Kidney (tissue), 14 donors: ENCODE measurements around the gene SPATA3. TPM values are rescaled to one million over a fixed set of nuclear protein-coding genes. Genes with fewer than 3 reads are reported as not detected.

Experiments
- DNase-seq, 5 donors: peaks; one replicate each; pipeline ENCODE4 v3.0.0-alpha.2; 2013 to 2020
- FAIRE-seq: peaks from 2 replicates; lab custom pipeline; 2012; peaks lifted over from hg19 to GRCh38; lab: Jason Lieb, UNC
- H3K27ac ChIP-seq, 2 donors: one replicate each; pipeline ENCODE4 v1.7.0; 2013; ENCODE audit warnings: low read depth in 2 of 2, low read length in 2 of 2, inconsistent platforms in 1 of 2
- H3K27me3 ChIP-seq: one replicate; pipeline ENCODE4 v1.7.1; 2013; ENCODE audit warnings: low read length, inconsistent platforms; ENCODE audit not compliant: control insufficient read depth, insufficient read depth
- H3K36me3 ChIP-seq, 3 donors: one replicate each; pipeline versions ENCODE4 v1.7.0 to v1.7.1; 2013; ENCODE audit warnings: low read length in 3 of 3, control low read depth in 1 of 3, inconsistent platforms in 1 of 3; ENCODE audit not compliant: insufficient read depth in 3 of 3, control insufficient read depth in 2 of 3
- H3K4me1 ChIP-seq, 3 donors: one replicate each; pipeline versions ENCODE4 v1.7.0 to v1.7.1; 2013; ENCODE audit warnings: low read length in 3 of 3, inconsistent platforms in 1 of 3, low read depth in 1 of 3; ENCODE audit not compliant: control insufficient read depth in 2 of 3, insufficient read depth in 2 of 3
- H3K4me3 ChIP-seq, 3 donors: one replicate each; pipeline versions ENCODE4 v1.7.0 to v1.8.1; 2013; ENCODE audit warnings: low read length in 3 of 3, control low read depth in 1 of 3, inconsistent platforms in 1 of 3
- H3K9ac ChIP-seq, 3 donors: one replicate each; pipeline versions ENCODE4 v1.7.0 to v1.7.1; 2013; ENCODE audit warnings: low read length in 3 of 3, control low read depth in 1 of 3, inconsistent platforms in 1 of 3
- H3K9me3 ChIP-seq, 3 donors: one replicate each; pipeline versions ENCODE4 v1.7.0 to v1.7.1; 2013; ENCODE audit warnings: low read length in 3 of 3, control low read depth in 1 of 3, inconsistent platforms in 1 of 3; ENCODE audit not compliant: control insufficient read depth in 2 of 3, insufficient read depth in 1 of 3
- CTCF ChIP-seq: IDR thresholded peaks from 3 replicates; pipeline ENCODE4 v1.5.1; 2012; ENCODE audit warnings: mild to moderate bottlenecking, moderate library complexity, borderline replicate concordance; ENCODE audit not compliant: insufficient read depth; ENCODE audit errors: extremely low read depth
- intact Hi-C: fragments of 100-400 bp; cut with DNase I; formaldehyde crosslinking; loops from one replicate; pipeline ENCODE4 v1.11.1; 2022
- polyA plus RNA-seq: library from polyadenylated mRNA; stranded (reverse); fragments of 350-450 nt; fragmentation: Illumina TruSeq; extraction: RNeasy Lipid Tissue Mini Kit (QIAGEN cat#74804); gene quantifications from one replicate; pipeline ENCODE4 v1.2.3, GENCODE V29; 2014; ENCODE audit warnings: low read depth, low replicate concordance; ENCODE audit not compliant: insufficient read depth
- total RNA-seq: library from RNA; stranded (reverse); fragmentation: NEBNext Ultra II Directional; extraction: Animal tissue kit (Norgen Biotek cat#: 25700); gene quantifications from one replicate; pipeline ENCODE4 v1.2.1, GENCODE V29; 2021
- donor health status: control.
- donor health status: control.
- donor health status: control.
- donor health status: control.
- donor health status: control.
- donor health status: DM: yes; HTN: yes; CAD: no.
- donor health status: Normal renal cell carcinoma (clear cell type).

Gene SPATA3
- total and polyA plus RNA-seq, 2 donors from 2014 or later, result not detected

GRCh38 chr2:230975927-230976326 lies 20.0 kb upstream of the SPATA3 start:
- Histone ChIP-seq H3K9ac (no peak overlapping the region), H3K27me3 (no peaks in the 10 kb centered on the region), H3K36me3 (no peaks in the 10 kb centered on the region), H3K4me3 (no peak overlapping the region), H3K27ac (no peak overlapping the region), H3K9me3 (no peaks in the 10 kb centered on the region), H3K4me1 (no peaks in the 10 kb centered on the region)
- intact Hi-C loops, result no loop called here
- FAIRE-seq (no peak), DNase-seq (no peak)
- TF ChIP-seq CTCF, result no peak

GRCh38 chr2:230976671-230977171 lies 19.2 kb upstream of the SPATA3 start:
- no peaks in the 10 kb centered on the region for H3K4me1 ChIP-seq
- H3K27me3 ChIP-seq, result no peaks in the 10 kb centered on the region
- H3K4me3 ChIP-seq, result no peak overlapping the region
- no peak for DNase-seq
- no peak overlapping the region for H3K27ac ChIP-seq
- TF ChIP-seq CTCF, result no peak
- intact Hi-C loops, result no loop called here
- no peak for FAIRE-seq
- no peaks in the 10 kb centered on the region for H3K36me3 ChIP-seq
- no peaks in the 10 kb centered on the region for H3K9me3 ChIP-seq
- no peak overlapping the region for H3K9ac ChIP-seq

- no peak overlapping the region for H3K9ac ChIP-seq
- DNase-seq (no peak), FAIRE-seq (no peak)
- H3K27me3 ChIP-seq, result no peaks in the 10 kb centered on the region
- no peak for TF ChIP-seq CTCF
- intact Hi-C loops, result loop anchor here (10.0 kb wide), 2 partner anchors 76 to 156 kb away; no protein-coding TSS in a partner anchor
- no peaks in the 10 kb centered on the region for H3K4me1 ChIP-seq
- no peaks in the 10 kb centered on the region for H3K36me3 ChIP-seq
- H3K27ac ChIP-seq, result no peak overlapping the region
- no peaks in the 10 kb centered on the region for H3K9me3 ChIP-seq
- no peak overlapping the region for H3K4me3 ChIP-seq
Measured at GRCh38 chr2:230980468-230980867, 15.5 kb upstream of the SPATA3 start.

- FAIRE-seq (no peak), DNase-seq (no peak)
- intact Hi-C loops, result loop anchor here (10.0 kb wide), 2 partner anchors 77 to 157 kb away; no protein-coding TSS in a partner anchor
- Histone ChIP-seq H3K9ac (no peak overlapping the region), H3K4me3 (no peak overlapping the region), H3K9me3 (no peaks in the 10 kb centered on the region), H3K27me3 (no peaks in the 10 kb centered on the region), H3K27ac (no peak overlapping the region), H3K4me1 (no peaks in the 10 kb centered on the region), H3K36me3 (no peaks in the 10 kb centered on the region)
- TF ChIP-seq CTCF, result no peak
Measured at GRCh38 chr2:230981704-230982103, 14.2 kb upstream of the SPATA3 start.
